Lung (tissue), 12 donors: ENCODE results near the gene SUGCT. TPM values are rescaled to one million over a fixed set of nuclear protein-coding genes. Genes with fewer than 3 reads are reported as not detected.

Experiments used
- ATAC-seq: fragments of 200-7000 bp; cut with Tn5 transposase; one replicate; pipeline ENCODE4 v1.9.1; 2020; ENCODE audit warnings: moderate number of reproducible peaks; ENCODE audit not compliant: insufficient read depth, low FRiP score
- DNase-seq, 3 donors: peaks; one replicate each; pipeline ENCODE4 v3.0.0-alpha.2; 2013 to 2017
- H3K27ac ChIP-seq, 2 donors: one replicate each; pipeline ENCODE4 v1.5.1; 2013; ENCODE audit warnings: mild to moderate bottlenecking in 2 of 2, moderate library complexity in 2 of 2, control low read depth in 1 of 2, inconsistent platforms in 1 of 2, low read depth in 1 of 2, low read length in 1 of 2
- H3K27me3 ChIP-seq, 3 donors: one replicate each; pipeline ENCODE4 v1.5.1; 2013; ENCODE audit warnings: low read length in 2 of 3; ENCODE audit not compliant: control insufficient read depth in 3 of 3, insufficient read depth in 3 of 3
- H3K36me3 ChIP-seq, 4 donors: one replicate each; pipeline ENCODE4 v1.5.1; 2013; ENCODE audit warnings: low read length in 4 of 4, mild to moderate bottlenecking in 1 of 4, moderate library complexity in 1 of 4; ENCODE audit not compliant: control insufficient read depth in 4 of 4, insufficient read depth in 4 of 4
- H3K4me1 ChIP-seq, 5 donors: one replicate each; pipeline ENCODE4 v1.5.1; 2013; ENCODE audit warnings: low read length in 5 of 5, mild to moderate bottlenecking in 2 of 5, moderate library complexity in 1 of 5; ENCODE audit not compliant: control insufficient read depth in 5 of 5, insufficient read depth in 5 of 5
- H3K4me3 ChIP-seq: one replicate; pipeline ENCODE4 v1.5.1; 2013; ENCODE audit warnings: mild to moderate bottlenecking, control low read depth, moderate library complexity
- H3K9ac ChIP-seq, 2 donors: one replicate each; pipeline ENCODE4 v1.5.1; 2013; ENCODE audit warnings: low read length in 2 of 2, control low read depth in 1 of 2; ENCODE audit not compliant: insufficient read depth in 1 of 2
- H3K9me3 ChIP-seq, 4 donors: one replicate each; pipeline ENCODE4 v1.5.1; 2013; ENCODE audit warnings: low read length in 3 of 4, mild to moderate bottlenecking in 1 of 4, moderate library complexity in 1 of 4; ENCODE audit not compliant: control insufficient read depth in 4 of 4, insufficient read depth in 3 of 4
- CTCF ChIP-seq: IDR thresholded peaks from 2 replicates; pipeline ENCODE4 v1.5.1; 2012; ENCODE audit warnings: mild to moderate bottlenecking; ENCODE audit errors: control extremely low read depth, extremely low read depth
- WGBS, 2 donors: extraction: QIAGEN DNeasy Blood & Tissue Kit; methylation state at CpG; one replicate each; pipeline ENCODE4 v1.1.7; 2013; 5-methylcytosine and 5-hydroxymethylcytosine counted together
- polyA plus RNA-seq, 2 donors: library from polyadenylated mRNA; stranded (reverse); fragments of 200-250 nt; gene quantifications; one replicate each; pipeline ENCODE4 v1.2.1, GENCODE V29; 2013
- total RNA-seq, 2 donors: library from RNA; depleted of rRNA in 1 of 2; stranded (reverse); fragments of >200 nt in 1 of 2; gene quantifications; one replicate each; pipeline ENCODE4 v1.2.1, GENCODE V29; 2014 to 2021
- donor health status: control.
- donor health status: control.
- donor health status: Bipolar disorder and iron deficiency.
- donor health status: healthy.
- donor health status: DM: yes; HTN: yes; CAD: no.

The SUGCT gene
- total and polyA plus RNA-seq, 4 donors: 0.23 to 4.2 (median 1.8) TPM

- Histone ChIP-seq H3K4me1 (peaks cover 0 to 7% (median 0%) of the 10 kb centered on the region in 5 donors), H3K36me3 (no peaks in the 10 kb centered on the region), H3K9ac (no peak overlapping the region), H3K9me3 (no peaks in the 10 kb centered on the region), H3K27me3 (no peaks in the 10 kb centered on the region), H3K4me3 (no peak overlapping the region), H3K27ac (no peak overlapping the region)
- no peak for DNase-seq
- ATAC-seq: no peak
- TF ChIP-seq CTCF: no peak
Observed at GRCh38 chr7:40733114-40733513, 598.3 kb downstream of the SUGCT start.

- DNase-seq (no peak), ATAC-seq (no peak)
- Histone ChIP-seq H3K9me3 (no peaks in the 10 kb centered on the region), H3K4me1 (peaks cover 0 to 7% (median 0%) of the 10 kb centered on the region in 5 donors), H3K36me3 (no peaks in the 10 kb centered on the region), H3K27ac (no peak overlapping the region), H3K27me3 (no peaks in the 10 kb centered on the region), H3K4me3 (no peak overlapping the region), H3K9ac (no peak overlapping the region)
- 13 to 21% methylated on average over 5 of the region's 5 CpGs for WGBS, 2 donors
- TF ChIP-seq CTCF: no peak
Observed at GRCh38 chr7:40733578-40733977, 598.8 kb downstream of the SUGCT start.

- H3K27ac ChIP-seq: no peak overlapping the region
- no peak overlapping the region for H3K9ac ChIP-seq
- 89 to 93% methylated on average over 2 of the region's 2 CpGs for WGBS, 2 donors
- no peak overlapping the region for H3K4me3 ChIP-seq
- DNase-seq (no peak), ATAC-seq (no peak)
- H3K27me3 ChIP-seq: no peaks in the 10 kb centered on the region
- no peaks in the 10 kb centered on the region for H3K4me1 ChIP-seq
- no peak for TF ChIP-seq CTCF
- peaks cover 0 to 6% (median 0%) of the 10 kb centered on the region in 4 donors for H3K9me3 ChIP-seq
- no peaks in the 10 kb centered on the region for H3K36me3 ChIP-seq
Observed at GRCh38 chr7:40739257-40739656, 604.5 kb downstream of the SUGCT start.

- H3K36me3 ChIP-seq: no peaks in the 10 kb centered on the region
Observed at GRCh38 chr7:40742270-40742669, 607.5 kb downstream of the SUGCT start.

More at GRCh38 chr7:40742270-40742669, 607.5 kb downstream of the SUGCT start:
- DNase-seq (no peak), ATAC-seq (no peak)
- Histone ChIP-seq H3K4me3 (no peak overlapping the region), H3K27ac (no peak overlapping the region), H3K9ac (no peak overlapping the region), H3K9me3 (peaks cover 0 to 6% (median 0%) of the 10 kb centered on the region in 4 donors), H3K27me3 (peaks cover 0 to 2% (median 0%) of the 10 kb centered on the region in 3 donors), H3K4me1 (no peaks in the 10 kb centered on the region)
- no peak for TF ChIP-seq CTCF
- WGBS, 2 donors: 81 to 87% methylated on average over 7 of the region's 7 CpGs
